ENCODE data around the gene KDM6A.
A peak's percentile ranks its signal among the peaks of the same experiment; 100 is the strongest.
"Not testable (repeated sequence)": the region's sequence is repeated elsewhere in the genome, so short reads cannot be mapped to it uniquely, and the experiment has no call there.

Gene KDM6A

GRCh38 chrX:44931441-44931973 is 58.5 kb downstream of the KDM6A start:
- DNase-seq, result no peak

- no peak for DNase-seq
Measured at GRCh38 chrX:44935172-44935571, 62.2 kb downstream of the KDM6A start.

DNA sequence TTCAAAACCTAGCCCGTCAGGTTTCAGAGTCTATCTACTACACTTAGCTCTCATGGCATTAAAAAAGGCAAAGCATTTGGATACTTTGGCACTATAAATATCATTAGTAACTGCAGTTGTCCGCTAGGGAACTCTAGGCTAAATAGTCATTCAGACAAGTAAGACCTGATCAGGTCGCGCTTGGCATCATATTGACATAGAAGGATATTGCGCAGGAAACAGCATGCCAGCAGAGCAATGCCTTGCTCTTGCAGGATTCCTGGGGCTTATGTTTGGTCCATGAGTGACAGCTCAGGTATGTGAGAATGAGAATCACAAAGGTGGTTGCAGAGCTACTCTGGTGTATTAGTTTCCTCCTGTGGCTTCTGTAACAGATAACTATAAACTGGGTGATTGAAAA is 62.7 kb downstream of the KDM6A start:
- no peak for DNase-seq

DNA sequence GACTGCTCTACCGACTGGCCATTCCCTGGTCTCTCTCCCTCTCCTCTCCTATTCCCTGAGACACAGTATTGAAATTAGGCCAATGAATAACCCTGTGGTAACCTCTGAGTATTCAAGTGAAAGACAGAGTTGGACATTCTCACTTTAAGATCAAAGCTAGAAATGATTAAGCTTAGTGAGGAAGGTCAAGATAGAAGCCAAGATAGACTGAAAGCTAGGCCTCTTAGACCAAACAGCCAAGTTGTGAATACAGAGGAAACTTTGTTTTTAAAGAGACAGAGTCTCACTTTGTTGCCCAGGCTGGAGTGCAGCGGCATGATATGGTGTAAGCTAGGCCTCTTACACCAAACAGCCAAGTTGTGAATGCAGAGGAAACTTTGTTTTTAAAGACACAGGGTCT is 64.6 kb downstream of the KDM6A start:
- no peak for DNase-seq

DNA sequence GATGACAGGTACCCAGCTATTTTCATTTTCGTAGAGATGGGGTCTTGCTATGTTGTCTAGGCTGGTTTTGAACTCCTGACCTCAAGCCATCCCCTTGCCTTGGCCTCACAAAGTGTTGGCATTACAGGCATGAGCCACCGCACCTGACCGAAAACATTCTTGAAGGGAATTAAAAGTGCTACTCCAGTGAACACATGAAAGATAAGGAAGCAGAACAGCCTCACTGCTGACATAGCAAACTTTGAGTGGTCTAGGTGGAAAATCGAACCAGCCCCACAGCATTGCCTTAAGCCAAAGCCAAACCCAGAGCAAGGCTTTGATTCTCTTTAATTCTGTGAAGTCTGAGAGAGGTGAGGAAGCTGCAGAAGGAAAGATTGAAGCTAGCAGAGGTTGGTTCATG is 65.1 kb downstream of the KDM6A start:
- DNase-seq, result no peak

DNA sequence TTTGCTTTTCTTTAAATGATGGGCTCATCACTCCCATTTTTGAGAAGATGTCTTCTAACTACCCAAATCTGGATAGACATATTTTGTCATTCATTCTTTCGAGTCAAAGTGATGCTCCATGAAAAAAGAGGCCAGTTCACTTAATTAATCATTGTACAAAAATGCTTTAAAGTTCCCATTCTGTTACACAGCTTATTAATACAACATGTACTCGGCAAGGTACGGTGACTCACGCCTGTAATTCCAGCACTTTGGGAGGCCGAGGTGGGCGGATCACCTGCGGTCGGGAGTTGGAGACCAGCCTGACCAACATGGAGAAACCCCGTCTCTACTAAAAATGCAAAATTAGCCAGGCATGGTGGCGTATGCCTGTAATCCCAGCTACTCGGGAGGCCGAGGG is 67.6 kb downstream of the KDM6A start:
- not testable (repeated sequence) for DNase-seq

GRCh38 chrX:44943007-44943406 is 70.0 kb downstream of the KDM6A start:
- DNase-seq, result no peak

- DNase-seq, result no peak
Measured at GRCh38 chrX:44944894-44945293, 71.9 kb downstream of the KDM6A start.

DNA sequence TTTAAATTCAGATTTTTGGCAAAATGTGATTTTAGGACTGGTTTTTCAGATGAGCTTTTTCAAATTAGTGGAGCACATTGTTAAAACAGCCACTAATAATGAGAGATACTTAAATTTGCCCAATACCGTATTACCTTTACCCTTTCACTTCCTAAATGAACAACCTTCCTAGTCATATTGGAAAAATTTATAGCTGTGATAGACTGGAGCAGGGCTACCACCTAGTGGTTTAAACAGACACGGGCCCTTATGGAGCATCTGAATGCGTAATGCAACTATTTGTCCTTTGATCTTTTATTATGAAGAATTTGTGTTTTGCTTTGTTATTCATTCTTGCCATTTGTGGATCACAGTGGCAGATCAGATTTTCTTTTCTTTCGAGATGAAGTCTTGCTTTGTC is 72.7 kb downstream of the KDM6A start:
- no peak for DNase-seq

- DNase-seq, result no peak
Measured at GRCh38 chrX:44946771-44947170, 73.8 kb downstream of the KDM6A start.

DNA sequence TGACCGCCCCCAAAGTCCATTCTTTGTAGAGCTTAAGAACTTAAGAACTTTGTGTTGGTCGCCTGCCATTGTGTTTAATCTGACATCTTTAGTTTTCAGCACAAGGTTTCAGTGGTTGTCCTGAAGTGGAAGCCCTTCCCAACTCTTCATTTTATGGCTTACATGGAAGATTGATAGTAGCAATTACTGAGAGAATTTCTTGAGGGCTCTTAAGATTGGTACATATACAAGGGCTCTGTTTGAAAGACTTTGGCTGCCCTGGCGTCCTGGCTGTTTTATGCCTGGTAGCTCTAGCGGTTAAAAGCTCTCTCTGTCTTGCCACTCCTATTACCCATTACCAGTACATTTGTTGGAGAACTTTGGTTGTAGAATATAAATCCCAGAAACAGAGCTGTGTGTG is 75.0 kb downstream of the KDM6A start:
- DNase-seq, result peak in 1 of 2 experiments; percentile 28

- DNase-seq, result no peak
Measured at GRCh38 chrX:44948406-44948805, 75.4 kb downstream of the KDM6A start.

DNA sequence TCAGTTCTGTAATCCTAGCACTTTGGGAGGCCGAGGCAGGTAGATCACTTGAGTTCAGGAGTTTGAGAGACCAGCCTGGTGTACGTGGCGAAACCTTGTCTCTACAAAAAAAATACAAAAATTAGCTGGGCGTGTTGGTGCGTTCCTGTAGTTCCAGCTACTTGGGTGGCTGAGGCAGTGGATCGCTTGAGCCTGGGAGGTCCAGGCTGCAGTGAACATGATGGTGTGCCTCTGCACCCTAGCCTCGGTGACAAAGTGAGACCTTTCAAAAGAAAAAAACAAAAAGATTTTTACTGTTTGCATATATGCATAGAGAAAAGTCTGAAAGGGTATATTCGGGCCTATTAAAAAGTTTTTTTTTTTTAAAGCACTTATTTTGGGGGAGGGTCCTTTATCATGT is 76.1 kb downstream of the KDM6A start:
- DNase-seq, result no peak

DNA sequence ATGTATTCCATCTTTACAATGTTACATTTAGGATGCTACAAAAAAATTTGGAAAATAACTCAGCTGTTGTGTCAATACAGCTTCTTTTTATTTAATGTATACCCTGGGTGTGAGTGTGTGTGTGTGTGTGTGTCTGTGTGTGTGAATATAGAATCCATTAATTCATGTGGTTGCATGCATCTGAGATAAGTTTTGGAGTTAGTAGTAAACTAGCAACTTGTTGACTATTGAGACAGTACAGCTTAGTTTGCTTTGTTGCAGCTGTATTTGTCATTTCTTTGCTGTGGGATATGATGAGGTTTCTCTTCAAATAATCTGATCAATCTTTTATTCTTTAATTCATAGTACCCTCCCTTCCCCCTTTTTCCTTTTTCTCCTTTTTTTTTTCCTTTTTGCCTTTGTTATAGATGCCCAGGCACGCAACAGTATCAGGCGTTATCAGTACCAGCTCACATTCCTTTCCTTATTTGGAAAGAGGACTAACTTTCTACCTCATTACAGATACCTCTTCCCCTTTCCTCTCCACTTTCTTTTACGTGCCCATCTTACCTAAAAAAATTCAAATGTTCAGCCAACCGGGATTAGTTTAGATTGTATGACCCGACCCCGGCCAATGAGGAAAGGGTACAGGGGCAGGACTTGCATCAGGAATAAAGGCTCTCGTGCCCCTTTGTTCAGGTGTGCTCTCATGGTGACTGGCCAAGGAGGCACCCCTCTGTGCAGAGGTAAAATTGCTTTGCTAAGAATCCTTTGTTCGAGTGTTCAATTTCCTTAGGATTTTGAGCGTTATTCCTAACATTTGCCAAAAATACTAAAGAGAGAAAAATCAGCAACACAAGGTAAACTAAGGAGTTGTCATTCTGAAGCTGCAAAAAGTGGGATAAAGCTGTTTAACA is 77.7 kb downstream of the KDM6A start:
- DNase-seq, result not testable (repeated sequence)

- no peak for DNase-seq
Measured at GRCh38 chrX:44951572-44952067, 78.6 kb downstream of the KDM6A start.

- DNase-seq, result no peak
Measured at GRCh38 chrX:44952329-44953027, 79.5 kb downstream of the KDM6A start.

- no peak for DNase-seq
Measured at GRCh38 chrX:44953734-44954502, 80.9 kb downstream of the KDM6A start.

- DNase-seq, result no peak
Measured at GRCh38 chrX:44954562-44954961, 81.6 kb downstream of the KDM6A start.

GRCh38 chrX:44957848-44958247 is 84.9 kb downstream of the KDM6A start:
- DNase-seq, result no peak

- DNase-seq, result no peak
Measured at GRCh38 chrX:44958480-44958879, 85.5 kb downstream of the KDM6A start.

- no peak for DNase-seq
Measured at GRCh38 chrX:44961817-44962607, 89.0 kb downstream of the KDM6A start.

- DNase-seq, result no peak
Measured at GRCh38 chrX:44962944-44963343, 90.0 kb downstream of the KDM6A start.
